HG03354 (cell line): ENCODE results near the gene ABHD12.
"Not testable (repeated sequence)": the region's sequence is repeated elsewhere in the genome, so short reads cannot be mapped to it uniquely, and the experiment has no call there.

Experiments used
- ATAC-seq: cut with Tn5 transposase; IDR thresholded peaks from one replicate; pipeline ENCODE4 v1.9.1; 2021; ENCODE audit warnings: mild to moderate bottlenecking; ENCODE audit not compliant: unreplicated experiment, poor library complexity, severe bottlenecking

The ABHD12 gene

GRCh38 chr20:25327521-25328235 lies 63.0 kb downstream of the ABHD12 start:
- no peak for ATAC-seq

GRCh38 chr20:25325997-25326396 lies 64.6 kb downstream of the ABHD12 start:
- no peak for ATAC-seq

- no peak for ATAC-seq
Measured at GRCh38 chr20:25325073-25325472, 65.6 kb downstream of the ABHD12 start.

- ATAC-seq: no peak
Measured at GRCh38 chr20:25324412-25324811, 66.2 kb downstream of the ABHD12 start.

GRCh38 chr20:25323496-25324246 lies 67.0 kb downstream of the ABHD12 start:
- ATAC-seq: no peak

- ATAC-seq: no peak
Measured at GRCh38 chr20:25321991-25322390, 68.6 kb downstream of the ABHD12 start.

GRCh38 chr20:25321262-25321831 lies 69.3 kb downstream of the ABHD12 start:
- ATAC-seq: no peak

GRCh38 chr20:25320035-25320800 lies 70.4 kb downstream of the ABHD12 start:
- no peak for ATAC-seq

GRCh38 chr20:25319241-25320034 lies 71.2 kb downstream of the ABHD12 start:
- peak; percentile 31 for ATAC-seq

GRCh38 chr20:25318471-25319240 lies 72.0 kb downstream of the ABHD12 start:
- ATAC-seq: peak; percentile 94

GRCh38 chr20:25317351-25318075 lies 73.1 kb downstream of the ABHD12 start:
- no peak for ATAC-seq

GRCh38 chr20:25316506-25317190 lies 74.0 kb downstream of the ABHD12 start:
- no peak for ATAC-seq

GRCh38 chr20:25315418-25316210 lies 75.0 kb downstream of the ABHD12 start:
- ATAC-seq: no peak

- ATAC-seq: no peak
Measured at GRCh38 chr20:25314497-25315417, 75.9 kb downstream of the ABHD12 start.

- ATAC-seq: peak; percentile 34
Measured at GRCh38 chr20:25313593-25313992, 77.0 kb downstream of the ABHD12 start.

GRCh38 chr20:25312716-25313115 lies 77.9 kb downstream of the ABHD12 start:
- not testable (repeated sequence) for ATAC-seq
